DND-41 (cell line): ENCODE measurements around the gene TCF23.

ENCODE experiments used
- ATAC-seq: fragments of 200-7000 bp; cut with Tn5 transposase; 3 replicates; pipeline ENCODE4 v1.9.1; 2021; ENCODE audit warnings: low read depth; ENCODE audit not compliant: insufficient read depth
- DNase-seq: peaks from one replicate; pipeline ENCODE4 v3.0.0-alpha.2; 2020
- H2AFZ ChIP-seq: 2 replicates; pipeline ENCODE4 v1.6.0; 2012; ENCODE audit warnings: low read depth, low read length
- H3K27ac ChIP-seq: 2 replicates; pipeline ENCODE4 v1.5.1; 2012; ENCODE audit warnings: low read length, inconsistent platforms
- H3K27me3 ChIP-seq: fragments of 200-600 bp; sonication (generic); 2 replicates; pipeline ENCODE4 v1.6.0; 2012; ENCODE audit warnings: low read length, mild to moderate bottlenecking, inconsistent platforms; ENCODE audit not compliant: insufficient read depth, poor library complexity
- H3K36me3 ChIP-seq: 2 replicates; pipeline ENCODE4 v1.5.1; 2012; ENCODE audit warnings: low read length, inconsistent platforms; ENCODE audit not compliant: insufficient read depth
- H3K4me1 ChIP-seq: 2 replicates; pipeline ENCODE4 v1.5.1; 2012; ENCODE audit warnings: mild to moderate bottlenecking, low read length; ENCODE audit not compliant: insufficient read depth
- H3K4me2 ChIP-seq: 2 replicates; pipeline ENCODE4 v1.6.0; 2012; ENCODE audit warnings: mild to moderate bottlenecking, moderate library complexity, low read length, inconsistent platforms; ENCODE audit not compliant: insufficient read depth
- H3K4me3 ChIP-seq, 2 experiments: fragments of 200-600 bp in 1 of 2; shearing (Covaris generic) in 1 of 2; 2 replicates each; pipeline ENCODE4 v1.5.1; 2012 to 2016; ENCODE audit warnings: inconsistent platforms in 2 of 2, low read length in 2 of 2, mild to moderate bottlenecking in 2 of 2, low read depth in 1 of 2, moderate library complexity in 1 of 2
- H3K79me2 ChIP-seq: 2 replicates; pipeline ENCODE4 v1.6.0; 2012; ENCODE audit warnings: low read length, inconsistent platforms; ENCODE audit not compliant: insufficient read depth
- H3K9ac ChIP-seq: 2 replicates; pipeline ENCODE4 v1.6.0; 2012; ENCODE audit warnings: low read depth, mild to moderate bottlenecking, inconsistent platforms, low read length, moderate library complexity
- H3K9me3 ChIP-seq: 2 replicates; pipeline ENCODE4 v1.5.1; 2012; ENCODE audit warnings: low read length, moderate library complexity, mild to moderate bottlenecking, inconsistent platforms; ENCODE audit not compliant: insufficient read depth, severe bottlenecking
- H4K20me1 ChIP-seq: 2 replicates; pipeline ENCODE4 v1.6.0; 2012; ENCODE audit warnings: low read length; ENCODE audit not compliant: insufficient read depth
- CTCF ChIP-seq: IDR thresholded peaks from 2 replicates; pipeline ENCODE4 v1.5.1; 2012; ENCODE audit warnings: borderline replicate concordance, low read length, moderate library complexity, mild to moderate bottlenecking; ENCODE audit not compliant: poor library complexity, severe bottlenecking; ENCODE audit errors: extremely low read depth
- EZH2 ChIP-seq: IDR thresholded peaks from 3 replicates; pipeline ENCODE4 v1.6.1; 2012; ENCODE audit warnings: borderline replicate concordance, low read depth, mild to moderate bottlenecking, moderate library complexity, low read length, inconsistent platforms; ENCODE audit not compliant: severe bottlenecking

Gene TCF23

GRCh38 chr2:27125104-27125503, 23.7 kb upstream of the TCF23 start:
- Histone ChIP-seq H3K79me2 (no peaks in the 10 kb centered on the region), H3K27me3 (peaks cover 5% of the 10 kb centered on the region), H3K9me3 (no peaks in the 10 kb centered on the region), H4K20me1 (0 out of 2 replicates have a peak, but pooled peaks cover 4% of the 10 kb centered on the region), H3K27ac (no peak overlapping the region), H2AFZ (no peak overlapping the region), H3K9ac (no peak overlapping the region), H3K4me2 (no peak overlapping the region), H3K4me1 (no peaks in the 10 kb centered on the region), H3K36me3 (peaks cover 3% of the 10 kb centered on the region), H3K4me3 (no peak overlapping the region)
- TF ChIP-seq EZH2 (no peak), CTCF (no peak)
- DNase-seq (no peak), ATAC-seq (no peak)

DNA sequence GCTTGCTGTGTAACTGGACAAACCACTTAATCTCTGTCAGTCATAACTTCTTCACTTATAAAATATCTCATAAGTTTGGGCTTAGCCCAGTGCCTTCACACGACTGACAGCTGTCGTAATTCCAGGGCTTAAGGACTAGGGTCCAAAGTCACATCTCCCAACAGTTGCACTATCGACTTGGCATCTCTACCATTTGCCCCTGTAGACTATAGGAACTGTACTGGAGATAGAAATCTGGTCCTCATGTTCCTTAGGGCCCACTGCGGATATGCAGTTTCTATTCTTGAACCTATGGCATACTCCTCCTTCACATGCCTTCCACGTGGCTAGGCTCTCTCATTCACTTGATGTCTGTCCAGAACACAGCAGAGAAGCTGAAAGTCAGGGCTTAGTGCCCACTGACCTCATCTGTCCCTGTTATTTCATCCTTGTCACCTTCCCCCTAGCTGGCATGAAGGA, 22.5 kb upstream of the TCF23 start:
- H3K9me3 ChIP-seq: no peaks in the 10 kb centered on the region
- H3K36me3 ChIP-seq: peaks cover 15% of the 10 kb centered on the region
- H3K4me3 ChIP-seq: no peak overlapping the region
- no peak overlapping the region for H3K27ac ChIP-seq
- DNase-seq: no peak
- no peaks in the 10 kb centered on the region for H3K4me1 ChIP-seq
- H3K4me2 ChIP-seq: no peak overlapping the region
- no peak for TF ChIP-seq CTCF
- no peak for TF ChIP-seq EZH2
- peaks cover 10% of the 10 kb centered on the region; the same call in 1 of the 2 replicates for H4K20me1 ChIP-seq
- no peak overlapping the region for H3K9ac ChIP-seq
- no peaks in the 10 kb centered on the region for H3K79me2 ChIP-seq
- no peak for ATAC-seq
- no peak overlapping the region for H2AFZ ChIP-seq
- peaks cover 5% of the 10 kb centered on the region for H3K27me3 ChIP-seq

GRCh38 chr2:27127883-27128667, 20.7 kb upstream of the TCF23 start:
- H3K27me3 ChIP-seq: no peaks in the 10 kb centered on the region
- no peak overlapping the region for H2AFZ ChIP-seq
- peaks cover 33% of the 10 kb centered on the region for H3K36me3 ChIP-seq
- no peak overlapping the region for H3K4me3 ChIP-seq
- peak; percentile 17; the same call in 1 of the 3 replicates for ATAC-seq
- H3K9ac ChIP-seq: no peak overlapping the region
- no peak overlapping the region for H3K27ac ChIP-seq
- H3K79me2 ChIP-seq: peaks cover 12% of the 10 kb centered on the region
- peaks cover 28% of the 10 kb centered on the region for H4K20me1 ChIP-seq
- no peak overlapping the region for H3K4me2 ChIP-seq
- H3K9me3 ChIP-seq: no peaks in the 10 kb centered on the region
- H3K4me1 ChIP-seq: peaks cover 11% of the 10 kb centered on the region
- TF ChIP-seq CTCF: no peak
- no peak for TF ChIP-seq EZH2
- DNase-seq: no peak
